Mucosa of descending colon (tissue), 3 donors: Measurements from ENCODE around the gene FHL3. TPM values are rescaled to one million over a fixed set of nuclear protein-coding genes. Genes with fewer than 3 reads are reported as not detected.
A peak's percentile ranks its signal among the peaks of the same experiment; 100 is the strongest.
"Not testable (repeated sequence)": the region's sequence is repeated elsewhere in the genome, so short reads cannot be mapped to it uniquely, and the experiment has no call there.

Source experiments
- ATAC-seq: fragments of 200-7000 bp; cut with Tn5 transposase; one replicate; pipeline ENCODE4 v1.9.1; 2020; ENCODE audit warnings: mild to moderate bottlenecking, moderate library complexity
- DNase-seq, 3 donors: peaks; one replicate each; pipeline ENCODE4 v3.0.0-alpha.2; 2020
- H3K36me3 ChIP-seq: fragments of 200-600 bp; one replicate; pipeline ENCODE4 v1.8.0; 2021; ENCODE audit warnings: low read depth, mild to moderate bottlenecking
- H3K4me1 ChIP-seq: fragments of 200-600 bp; one replicate; pipeline ENCODE4 v1.8.0; 2021; ENCODE audit warnings: low read depth, mild to moderate bottlenecking
- H3K4me3 ChIP-seq: fragments of 200-600 bp; one replicate; pipeline ENCODE4 v1.8.0; 2021; ENCODE audit warnings: mild to moderate bottlenecking
- H3K9me3 ChIP-seq: fragments of 200-600 bp; one replicate; pipeline ENCODE4 v1.8.0; 2021; ENCODE audit warnings: mild to moderate bottlenecking
- CTCF ChIP-seq: fragments of 200-600 bp; IDR thresholded peaks from one replicate; pipeline ENCODE4 v1.8.0; 2022; ENCODE audit warnings: antibody characterized with exemption, mild to moderate bottlenecking
- intact Hi-C, 2 donors: fragments of 100-400 bp; cut with DNase I in 1 of 2; cut with micrococcal nuclease in 1 of 2; formaldehyde crosslinking; loops; one replicate each; pipeline versions ENCODE4 v1.11.0 to v1.11.1; 2022; cut with DNase I, micrococcal nuclease
- total RNA-seq, 3 donors: library from RNA; stranded (reverse); fragmentation: NEBNext Ultra II Directional in 2 of 3; extraction: Animal tissue kit (Norgen Biotek cat#: 25700) in 2 of 3; gene quantifications; one replicate each; pipeline versions ENCODE4 v1.2.1 to v1.2.4, GENCODE V29; 2021 to 2023
- donor health status: DM: no; HTN: no; CAD: no; lungs with moderate emphysema.
- donor health status: DM: no; HTN: no; CAD: no.
- donor health status: DM: no; HTN: yes; CAD: no.

The FHL3 gene
- total RNA-seq, 3 donors from 2014 or later = 2.0 to 34.1 (median 8.7) TPM

DNA sequence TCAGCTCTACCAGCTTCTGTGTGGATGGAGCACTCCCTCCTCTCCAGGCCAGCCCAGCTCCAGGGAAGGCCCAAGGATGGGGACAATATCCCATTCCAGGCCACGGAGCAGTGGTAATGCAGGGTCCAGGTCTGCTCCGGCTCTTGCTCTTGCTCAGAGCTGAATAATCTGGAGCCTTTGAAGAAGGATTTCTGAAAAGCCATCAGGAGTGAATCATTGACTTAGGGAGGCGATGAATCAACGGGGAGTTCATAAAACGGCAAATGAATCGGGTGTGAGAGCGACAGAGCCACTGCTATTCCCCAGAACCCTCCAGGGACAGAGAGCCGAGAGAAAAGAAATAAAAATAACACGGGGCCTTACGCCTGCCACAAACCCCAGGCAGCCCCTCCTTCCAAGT lies 33.5 kb upstream of the FHL3 start:
- no peaks in the 10 kb centered on the region for H3K9me3 ChIP-seq
- H3K4me1 ChIP-seq = no peaks in the 10 kb centered on the region
- no peak for TF ChIP-seq CTCF
- H3K36me3 ChIP-seq = no peaks in the 10 kb centered on the region
- no peak overlapping the region for H3K4me3 ChIP-seq
- ATAC-seq = no peak
- intact Hi-C loops = no loop called here
- DNase-seq = no peak

DNA sequence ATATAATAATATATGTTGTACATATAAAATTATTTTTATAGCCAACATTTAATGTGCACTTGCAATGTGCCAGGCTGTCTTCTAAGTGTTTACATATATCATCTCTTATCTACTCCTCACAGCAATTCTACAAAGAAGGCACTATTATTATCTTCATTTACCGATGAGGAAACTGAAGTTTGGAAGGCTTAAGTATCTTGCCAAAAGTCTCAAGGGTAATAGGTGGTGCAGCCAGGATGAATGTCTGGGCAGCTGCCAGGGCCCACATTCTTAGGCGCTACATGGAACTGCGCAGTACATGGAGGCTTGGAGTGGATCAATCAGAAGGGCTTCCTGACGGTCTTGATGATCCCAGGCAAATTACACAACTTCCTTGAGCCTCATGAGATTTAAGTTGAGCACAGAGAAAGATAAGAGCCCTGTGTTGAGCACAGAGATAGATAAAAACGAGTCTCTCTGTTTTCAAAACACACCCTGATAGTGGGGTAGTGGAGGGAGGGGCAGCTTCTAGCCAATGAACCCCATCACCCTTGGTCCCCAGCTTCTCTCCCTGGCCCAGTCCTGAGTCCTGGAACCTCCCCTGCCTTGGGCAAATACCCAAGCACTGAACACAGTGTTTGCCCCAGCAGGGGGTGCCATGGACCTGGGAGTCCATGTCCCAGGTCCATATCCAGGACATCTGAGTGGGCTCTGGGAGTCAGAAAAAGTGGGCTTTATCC lies 32.1 kb upstream of the FHL3 start:
- ATAC-seq (peak; percentile 26), DNase-seq (peak in 1 of 3 donors; percentile 35)
- H3K4me1 ChIP-seq = no peaks in the 10 kb centered on the region
- intact Hi-C loops = no loop called here
- TF ChIP-seq CTCF = no peak
- no peak overlapping the region for H3K4me3 ChIP-seq
- H3K9me3 ChIP-seq = no peaks in the 10 kb centered on the region
- no peaks in the 10 kb centered on the region for H3K36me3 ChIP-seq

DNA sequence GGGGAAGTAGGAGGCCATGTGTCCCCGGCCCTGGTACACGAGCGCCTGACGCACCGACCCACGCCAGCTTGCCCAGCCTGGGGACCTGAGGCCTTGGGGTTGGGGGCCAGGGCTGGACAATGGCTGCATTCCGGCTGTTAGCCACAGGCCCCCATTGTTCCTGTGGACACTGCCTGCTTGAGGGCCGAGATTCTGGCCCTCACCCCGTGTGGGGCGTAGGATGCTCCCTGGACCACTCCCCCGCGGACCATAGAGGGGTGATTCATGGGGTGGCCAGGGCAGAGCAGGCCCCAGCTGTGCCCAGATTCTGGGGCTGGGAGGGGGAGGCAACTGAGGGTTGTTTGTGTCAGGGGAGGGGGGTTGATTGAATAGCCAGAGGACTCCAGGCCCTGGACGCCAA lies 29.6 kb upstream of the FHL3 start:
- Histone ChIP-seq H3K4me3 (no peak overlapping the region), H3K9me3 (no peaks in the 10 kb centered on the region), H3K4me1 (peaks cover 3% of the 10 kb centered on the region), H3K36me3 (no peaks in the 10 kb centered on the region)
- no peak for ATAC-seq
- DNase-seq = no peak
- TF ChIP-seq CTCF = no peak
- intact Hi-C loops = no loop called here

DNA sequence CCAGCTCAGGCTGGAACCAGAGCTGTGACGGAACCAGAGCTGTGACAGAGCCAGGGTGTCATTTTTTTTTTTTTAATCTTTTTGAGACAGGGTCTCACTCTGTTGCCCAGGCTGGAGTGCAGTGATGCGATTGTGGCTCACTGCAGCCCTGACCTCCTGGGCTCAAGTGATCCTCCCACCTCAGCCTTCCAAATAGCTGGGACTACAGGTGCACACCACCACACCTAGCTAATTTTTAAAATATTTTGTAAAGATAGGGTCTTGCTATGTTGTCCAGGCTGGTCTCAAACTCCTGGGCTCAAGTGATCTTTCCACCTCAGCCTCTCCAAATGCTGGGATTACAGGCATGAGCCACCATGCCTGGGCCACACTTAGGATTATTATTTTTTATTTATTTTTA lies 27.7 kb upstream of the FHL3 start:
- H3K36me3 ChIP-seq, DNase-seq, H3K4me3 ChIP-seq, intact Hi-C loops, H3K9me3 ChIP-seq, ATAC-seq: not testable (repeated sequence)
- H3K4me1 ChIP-seq = peaks cover 13% of the 10 kb centered on the region

DNA sequence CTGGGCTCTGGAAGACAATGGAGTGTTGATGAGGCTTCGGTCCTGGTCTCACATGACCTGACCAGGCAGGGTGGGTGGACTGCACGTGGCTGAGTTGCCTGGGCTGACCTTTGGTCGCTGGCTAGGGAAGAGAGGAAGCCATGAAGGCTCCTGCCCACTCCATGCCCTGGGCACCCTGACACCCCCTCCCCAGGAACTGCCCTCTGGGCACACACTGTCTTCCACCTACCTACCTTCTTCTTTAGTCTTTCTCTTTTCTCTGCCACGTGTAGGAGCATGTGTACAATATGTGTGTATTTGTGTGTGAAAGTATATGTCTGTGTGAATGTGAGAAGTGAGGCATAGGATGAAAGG lies 26.2 kb upstream of the FHL3 start:
- ATAC-seq (no peak), DNase-seq (no peak)
- Histone ChIP-seq H3K4me1 (peaks cover 13% of the 10 kb centered on the region), H3K36me3 (no peaks in the 10 kb centered on the region), H3K9me3 (no peaks in the 10 kb centered on the region), H3K4me3 (no peak overlapping the region)
- TF ChIP-seq CTCF = no peak
- intact Hi-C loops = no loop called here

DNA sequence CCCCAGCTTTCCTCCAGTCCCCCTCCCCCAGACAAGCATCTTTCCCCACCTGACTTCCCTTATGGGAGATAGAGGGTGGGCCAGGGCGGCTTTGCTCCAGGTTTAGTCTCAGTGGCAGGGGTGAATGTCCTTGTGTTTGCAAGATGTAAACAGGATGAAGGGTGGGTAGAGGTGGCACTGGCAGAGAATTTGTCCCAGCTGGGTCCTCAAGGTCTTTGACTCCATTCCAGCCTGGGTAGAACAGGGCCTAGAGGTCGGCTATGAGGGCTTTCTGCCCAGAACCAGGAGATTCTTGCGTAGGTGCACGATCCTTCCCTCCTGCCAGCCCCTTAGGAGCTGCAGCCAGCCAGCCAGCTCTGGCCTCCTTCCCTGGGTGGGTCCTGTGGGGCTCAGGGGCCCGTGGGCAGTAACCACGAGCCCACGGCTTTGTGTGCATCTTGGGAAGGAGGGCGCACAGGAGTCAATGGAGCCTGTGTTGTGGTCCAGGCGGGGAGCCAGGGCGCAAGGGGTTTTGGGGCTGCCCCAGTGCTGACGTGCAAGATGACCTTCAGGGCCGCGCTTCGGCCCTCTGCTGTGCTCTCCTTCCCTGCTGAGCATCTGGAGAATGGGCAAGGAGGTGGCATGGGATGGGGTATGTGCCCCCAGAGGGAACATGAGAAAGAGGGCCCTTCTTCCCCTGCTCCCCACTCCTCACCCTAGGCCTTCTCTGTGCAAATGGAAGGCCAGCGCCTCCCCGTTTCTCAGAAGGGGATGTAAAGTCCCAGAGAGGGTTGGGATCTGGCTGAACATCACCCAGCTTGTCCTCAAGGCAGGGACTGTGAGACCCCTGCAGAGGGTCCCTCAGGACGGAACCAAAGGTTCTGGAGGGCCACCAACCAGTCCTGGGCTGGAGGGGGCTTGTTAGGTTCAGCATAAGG lies 25.5 kb upstream of the FHL3 start:
- H3K9me3 ChIP-seq = no peaks in the 10 kb centered on the region
- H3K4me3 ChIP-seq = no peak overlapping the region
- ATAC-seq (no peak), DNase-seq (no peak)
- TF ChIP-seq CTCF = no peak
- peaks cover 13% of the 10 kb centered on the region for H3K4me1 ChIP-seq
- no peaks in the 10 kb centered on the region for H3K36me3 ChIP-seq
- intact Hi-C loops = no loop called here
